Measurements from ENCODE around the gene NFKBIL1.
A peak's percentile ranks its signal among the peaks of the same experiment; 100 is the strongest.
"Not testable (repeated sequence)": the region's sequence is repeated elsewhere in the genome, so short reads cannot be mapped to it uniquely, and the experiment has no call there.

The NFKBIL1 gene, protein sequence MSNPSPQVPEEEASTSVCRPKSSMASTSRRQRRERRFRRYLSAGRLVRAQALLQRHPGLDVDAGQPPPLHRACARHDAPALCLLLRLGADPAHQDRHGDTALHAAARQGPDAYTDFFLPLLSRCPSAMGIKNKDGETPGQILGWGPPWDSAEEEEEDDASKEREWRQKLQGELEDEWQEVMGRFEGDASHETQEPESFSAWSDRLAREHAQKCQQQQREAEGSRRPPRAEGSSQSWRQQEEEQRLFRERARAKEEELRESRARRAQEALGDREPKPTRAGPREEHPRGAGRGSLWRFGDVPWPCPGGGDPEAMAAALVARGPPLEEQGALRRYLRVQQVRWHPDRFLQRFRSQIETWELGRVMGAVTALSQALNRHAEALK

DNA sequence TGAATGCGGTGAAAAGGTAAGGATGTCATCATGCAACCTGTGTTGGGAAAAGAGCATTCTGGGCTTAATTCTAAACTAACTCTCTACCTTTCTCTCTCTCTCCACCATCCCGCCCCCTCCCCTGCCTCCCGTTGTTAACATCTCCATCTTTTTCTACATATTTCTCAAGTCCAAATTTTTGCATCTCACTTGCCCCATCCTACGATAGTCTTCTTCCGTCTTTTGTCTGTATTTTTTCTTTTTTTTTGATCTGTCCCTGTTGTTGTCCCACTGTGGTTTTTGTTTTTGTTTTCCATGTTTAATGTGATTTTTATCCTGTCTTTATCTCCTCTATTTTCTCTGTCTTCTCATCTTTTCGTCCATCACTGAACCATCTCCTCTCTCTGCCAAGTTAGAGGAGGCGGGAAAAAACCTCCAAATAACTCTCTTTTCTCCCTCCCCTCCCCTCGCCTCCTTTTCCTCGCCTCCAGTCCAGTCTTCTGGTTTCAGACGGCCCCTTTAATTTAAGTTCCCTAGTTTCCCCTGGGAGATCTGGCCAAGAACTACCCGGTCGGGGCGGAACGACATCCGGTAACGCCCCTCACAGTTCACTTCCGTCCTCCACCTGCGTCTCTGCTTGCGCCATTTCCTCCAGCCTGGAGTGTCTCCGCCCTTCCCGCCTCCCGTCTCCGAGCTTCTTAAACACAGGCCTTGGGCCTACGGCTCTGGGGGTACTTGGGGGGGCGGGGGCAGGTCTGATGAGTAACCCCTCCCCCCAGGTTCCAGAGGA is at the start of gene NFKBIL1:
TSS of gene NFKBIL1 (plus strand) at position 651 of the 769 bp plus-strand sequence. CDS start at position 738, 87 bp downstream.
- TF ChIP-seq, protein P1, sequence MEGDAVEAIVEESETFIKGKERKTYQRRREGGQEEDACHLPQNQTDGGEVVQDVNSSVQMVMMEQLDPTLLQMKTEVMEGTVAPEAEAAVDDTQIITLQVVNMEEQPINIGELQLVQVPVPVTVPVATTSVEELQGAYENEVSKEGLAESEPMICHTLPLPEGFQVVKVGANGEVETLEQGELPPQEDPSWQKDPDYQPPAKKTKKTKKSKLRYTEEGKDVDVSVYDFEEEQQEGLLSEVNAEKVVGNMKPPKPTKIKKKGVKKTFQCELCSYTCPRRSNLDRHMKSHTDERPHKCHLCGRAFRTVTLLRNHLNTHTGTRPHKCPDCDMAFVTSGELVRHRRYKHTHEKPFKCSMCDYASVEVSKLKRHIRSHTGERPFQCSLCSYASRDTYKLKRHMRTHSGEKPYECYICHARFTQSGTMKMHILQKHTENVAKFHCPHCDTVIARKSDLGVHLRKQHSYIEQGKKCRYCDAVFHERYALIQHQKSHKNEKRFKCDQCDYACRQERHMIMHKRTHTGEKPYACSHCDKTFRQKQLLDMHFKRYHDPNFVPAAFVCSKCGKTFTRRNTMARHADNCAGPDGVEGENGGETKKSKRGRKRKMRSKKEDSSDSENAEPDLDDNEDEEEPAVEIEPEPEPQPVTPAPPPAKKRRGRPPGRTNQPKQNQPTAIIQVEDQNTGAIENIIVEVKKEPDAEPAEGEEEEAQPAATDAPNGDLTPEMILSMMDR (IDR thresholded peaks at IDR 0.05; ENCODE audit: low read depth, low read length) = no peak
- H3K4me3 ChIP-seq (ENCODE audit: low read depth, low read length) = peak within 1 kb of the TSS; percentile 59

DNA sequence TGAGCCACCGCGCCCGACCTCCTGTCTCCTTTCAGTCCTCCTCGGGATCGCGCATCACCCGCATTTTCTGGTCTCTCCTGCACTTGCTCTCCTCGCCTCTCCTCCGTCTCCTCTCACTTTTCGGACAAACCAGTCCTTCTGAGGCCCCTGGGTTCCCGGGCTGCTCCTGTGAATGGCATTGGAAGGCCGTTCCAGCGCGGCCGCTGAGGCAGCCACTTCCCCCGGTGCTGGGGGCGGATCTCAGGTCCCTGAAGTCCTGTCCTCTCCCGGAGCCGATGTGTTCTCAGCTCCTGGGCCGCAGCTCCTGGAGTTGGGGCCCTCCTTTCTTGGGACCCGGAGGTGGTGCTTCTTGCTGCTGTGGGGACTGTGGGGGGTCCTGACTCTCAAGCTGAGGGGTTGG is 48.7 kb upstream of the NFKBIL1 start:
- peak overlapping the region; percentile 12; the same call in 1 of the 2 replicates for H3K4me3 ChIP-seq (ENCODE audit: low read depth, low read length)
- TF ChIP-seq, protein P1 (IDR thresholded peaks at IDR 0.05; ENCODE audit: low read depth, low read length) = no peak

DNA sequence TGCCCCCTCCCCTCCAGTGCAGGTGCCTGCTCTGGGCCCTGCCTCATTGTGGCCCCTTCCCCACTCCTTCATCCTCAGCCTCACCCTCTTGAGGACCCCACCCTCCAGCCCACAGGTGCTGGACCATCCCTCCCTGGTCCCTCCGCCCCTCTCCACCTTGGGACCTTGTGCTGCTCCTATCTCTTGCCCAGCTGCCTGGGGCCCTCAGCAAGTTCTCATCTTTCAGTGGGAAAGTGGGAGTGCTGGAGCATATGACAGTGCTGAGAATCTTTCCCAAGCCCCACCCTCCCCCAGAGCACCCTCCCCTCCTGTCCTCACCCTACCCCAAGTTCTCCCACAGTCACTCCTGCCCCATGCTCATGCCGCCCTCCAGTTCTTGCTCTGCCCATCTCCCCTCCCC is 47.8 kb upstream of the NFKBIL1 start:
- not testable (repeated sequence) for H3K4me3 ChIP-seq (ENCODE audit: low read depth, low read length)

DNA sequence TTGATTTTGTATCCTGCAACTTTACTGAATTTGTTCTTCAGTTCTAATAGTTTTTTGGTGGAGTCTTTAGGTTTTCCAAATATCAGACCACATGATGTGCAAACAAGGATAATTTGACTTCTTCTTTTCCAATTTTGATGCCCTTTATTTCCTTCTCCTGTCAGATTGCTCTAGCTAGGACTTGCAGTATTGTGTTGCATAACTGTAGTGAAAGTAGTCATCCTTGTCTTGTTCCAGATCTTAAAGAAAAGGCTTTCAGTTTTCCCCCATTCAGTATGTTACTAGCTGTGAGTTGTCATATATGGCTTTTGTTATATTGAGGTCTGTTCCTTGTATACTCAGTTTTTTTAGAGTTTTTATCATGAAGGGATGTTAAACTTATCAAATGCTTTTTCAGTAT is 44.8 kb upstream of the NFKBIL1 start:
- TF ChIP-seq, protein P1 (IDR thresholded peaks at IDR 0.05; ENCODE audit: low read depth, low read length) = no peak

DNA sequence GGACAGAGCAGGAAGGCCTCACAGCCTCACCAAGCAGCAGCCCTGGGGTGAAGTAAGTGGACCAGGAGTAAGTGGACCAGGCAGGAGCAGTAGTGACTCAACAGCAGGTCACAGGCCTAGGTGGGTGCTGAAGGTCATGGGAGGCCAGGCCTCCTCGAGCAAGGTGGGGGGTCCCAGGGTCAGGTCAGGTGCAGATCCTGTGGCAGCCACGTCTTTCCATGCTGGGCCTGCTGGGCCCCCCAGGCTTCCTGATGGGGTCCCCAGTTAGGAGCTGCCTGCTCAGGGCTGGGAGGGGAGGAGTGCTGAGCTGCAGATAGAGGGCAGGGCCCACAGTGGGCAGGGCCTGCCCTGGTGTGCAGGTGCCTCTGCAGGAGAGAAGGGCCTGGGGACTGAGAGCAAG is 38.4 kb upstream of the NFKBIL1 start:
- H3K4me3 ChIP-seq (ENCODE audit: low read depth, low read length) = not testable (repeated sequence)

More for the DNA sequence above, 44.8 kb upstream of the NFKBIL1 start:
- no peak overlapping the region for H3K4me3 ChIP-seq (ENCODE audit: low read depth, low read length)

DNA sequence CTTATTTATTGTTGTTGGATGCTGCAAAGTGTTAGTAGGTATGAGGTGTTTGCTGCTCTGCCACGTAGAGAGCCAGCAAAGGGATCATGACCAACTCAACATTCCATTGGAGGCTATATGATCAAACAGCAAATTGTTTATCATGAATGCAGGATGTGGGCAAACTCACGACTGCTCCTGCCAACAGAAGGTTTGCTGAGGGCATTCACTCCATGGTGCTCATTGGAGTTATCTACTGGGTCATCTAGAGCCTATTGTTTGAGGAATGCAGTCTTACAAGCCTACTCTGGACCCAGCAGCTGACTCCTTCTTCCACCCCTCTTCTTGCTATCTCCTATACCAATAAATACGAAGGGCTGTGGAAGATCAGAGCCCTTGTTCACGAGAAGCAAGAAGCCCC is 37.4 kb upstream of the NFKBIL1 start:
- TF ChIP-seq, protein P1 (IDR thresholded peaks at IDR 0.05; ENCODE audit: low read depth, low read length) = no peak
- no peak overlapping the region for H3K4me3 ChIP-seq (ENCODE audit: low read depth, low read length)

DNA sequence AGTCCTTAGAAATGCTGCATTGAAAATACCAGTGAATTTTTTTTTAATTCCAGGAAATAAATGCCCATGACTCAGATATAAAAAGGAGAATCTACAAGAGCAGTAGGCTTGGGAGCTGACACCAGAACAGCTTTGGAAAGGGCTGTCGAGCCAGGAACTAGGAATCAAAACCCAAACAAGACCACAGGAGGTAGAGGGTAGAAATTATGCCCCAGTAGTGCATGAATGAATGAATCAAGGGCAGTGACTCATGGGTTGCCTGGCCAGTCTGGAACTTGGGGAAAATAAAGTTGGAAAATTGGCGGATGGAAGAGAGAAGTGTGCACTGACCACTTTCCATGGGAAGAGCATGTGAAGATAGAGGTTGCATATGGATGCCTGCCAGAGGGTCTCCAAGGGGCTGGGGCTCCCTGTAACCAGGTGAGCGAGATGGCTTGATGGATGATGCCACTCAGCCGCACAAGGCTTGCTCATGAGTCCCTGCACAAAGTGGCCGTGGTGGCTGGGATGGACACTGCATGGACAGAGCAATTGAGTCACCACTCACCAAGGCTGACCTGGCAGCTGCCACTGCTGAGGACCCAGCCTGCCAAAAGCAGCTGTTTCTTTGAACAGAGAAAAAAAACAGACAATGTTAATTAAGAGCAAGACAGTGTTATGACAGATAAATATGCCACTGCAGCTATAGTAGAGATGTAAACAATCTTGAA is 33.8 kb upstream of the NFKBIL1 start:
- TF ChIP-seq, protein P1 (IDR thresholded peaks at IDR 0.05; ENCODE audit: low read depth, low read length) = no peak

DNA sequence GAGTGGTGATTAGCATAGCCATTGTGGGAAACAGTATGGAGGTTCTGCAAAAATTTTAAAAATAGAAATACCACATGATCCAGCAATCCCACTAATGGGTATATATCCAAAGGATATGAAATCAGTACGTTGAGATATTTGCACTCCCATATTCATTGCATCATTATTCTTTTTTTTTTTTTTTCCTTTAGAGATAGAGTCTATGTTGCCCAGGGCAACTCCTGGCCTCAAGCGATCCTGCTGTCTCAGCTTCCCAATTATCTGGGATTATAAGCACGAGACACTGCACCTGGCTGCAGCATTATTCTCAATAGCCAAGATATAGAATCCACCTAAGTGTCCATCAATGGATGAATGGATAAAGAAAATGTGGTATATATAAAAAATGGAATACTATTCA is 25.6 kb upstream of the NFKBIL1 start:
- TF ChIP-seq, protein P1 (IDR thresholded peaks at IDR 0.05; ENCODE audit: low read depth, low read length) = no peak
- no peak overlapping the region for H3K4me3 ChIP-seq (ENCODE audit: low read depth, low read length)

More for the DNA sequence above, 33.8 kb upstream of the NFKBIL1 start:
- H3K4me3 ChIP-seq (ENCODE audit: low read depth, low read length) = no peak overlapping the region

All from WI38 (cell line).